RWPE1 (cell line): ENCODE measurements around the gene TNFRSF14.

Source experiments
- CTCF ChIA-PET: fragments of 350-600 bp; sonication (Branson Sonifier 250); formaldehyde crosslinking; extraction: SDS; loops from one replicate; lab custom pipeline; 2021; lab: Yijun Ruan, JAX
- POLR2A ChIA-PET: fragments of 400-600 bp; formaldehyde crosslinking; extraction: SDS; loops from one replicate; lab custom pipeline; 2020; ENCODE audit warnings: antibody characterized with exemption; ENCODE audit not compliant: low non-redundant PET; lab: Yijun Ruan, JAX
- DNase-seq: peaks from one replicate; pipeline ENCODE4 v3.0.0; 2012; ENCODE audit warnings: low spot score
- H3K27ac ChIP-seq: fragments of 450-650 bp; 2 replicates; pipeline ENCODE4 v1.5.1; 2017
- CTCF ChIP-seq: fragments of 450-650 bp; conservative IDR thresholded peaks from 2 replicates; pipeline ENCODE4 v1.5.1; 2017; ENCODE audit warnings: low read depth, mild to moderate bottlenecking

Gene TNFRSF14

GRCh38 chr1:2591581-2592261 is 35.5 kb downstream of the TNFRSF14 start:
- ChIA-PET POLR2A (no interaction called here), CTCF (no interaction called here)
- no peak overlapping the region for H3K27ac ChIP-seq
- no peak for DNase-seq
- no peak for TF ChIP-seq CTCF

- ChIA-PET CTCF (no interaction called here), POLR2A (no interaction called here)
- no peak overlapping the region for H3K27ac ChIP-seq
- TF ChIP-seq CTCF, result no peak
- DNase-seq, result no peak
These were observed 36.5 kb downstream of the TNFRSF14 start for GRCh38 chr1:2592672-2593071.

GRCh38 chr1:2593251-2593878 is 37.2 kb downstream of the TNFRSF14 start:
- ChIA-PET POLR2A (no interaction called here), CTCF (interaction anchor here (0.6 kb wide), 1 partner anchor 585 kb away, joined by 4 read pairs; no protein-coding TSS in a partner anchor)
- no peak overlapping the region for H3K27ac ChIP-seq
- no peak for TF ChIP-seq CTCF
- DNase-seq, result no peak

- POLR2A ChIA-PET, result no interaction called here
- CTCF ChIA-PET, result interaction anchor here (0.6 kb wide), 1 partner anchor 584 kb away, joined by 4 read pairs; no protein-coding TSS in a partner anchor
- no peak for DNase-seq
- no peak for TF ChIP-seq CTCF
- no peak overlapping the region for H3K27ac ChIP-seq
These were observed 38.0 kb downstream of the TNFRSF14 start for GRCh38 chr1:2594001-2594640.

- H3K27ac ChIP-seq, result no peak overlapping the region
- no peak for DNase-seq
- ChIA-PET CTCF (no interaction called here), POLR2A (no interaction called here)
- TF ChIP-seq CTCF, result no peak
These were observed 38.5 kb downstream of the TNFRSF14 start for GRCh38 chr1:2594641-2595131.

- no peak for DNase-seq
- POLR2A ChIA-PET, result no interaction called here
- no peak overlapping the region for H3K27ac ChIP-seq
- no peak for TF ChIP-seq CTCF
- CTCF ChIA-PET, result no interaction called here
These were observed 39.2 kb downstream of the TNFRSF14 start for GRCh38 chr1:2595261-2595811.
